Upper lobe of left lung (tissue), 4 donors: ENCODE data around the gene NKX6-2.

Experiments
- EP300 ChIP-seq, 4 donors: sonication (generic); formaldehyde crosslinking; IDR thresholded peaks; one replicate each; pipeline ENCODE4 v1.5.1; 2017; ENCODE audit warnings: antibody characterized with exemption in 4 of 4, control low read depth in 2 of 4
- POLR2A ChIP-seq, 4 donors: fragments of 450-650 bp; IDR thresholded peaks; one replicate each; pipeline ENCODE4 v1.5.1; 2016 to 2017; ENCODE audit warnings: antibody characterized with exemption in 4 of 4, mild to moderate bottlenecking in 2 of 4
- POLR2AphosphoS5 ChIP-seq, 2 donors: sonication (generic); formaldehyde crosslinking; IDR thresholded peaks; one replicate each; pipeline ENCODE4 v1.5.1; 2017; ENCODE audit warnings: antibody characterized with exemption in 2 of 2

GRCh38 chr10:132737390-132738048, 48.4 kb downstream of the NKX6-2 start:
- TF ChIP-seq POLR2A (IDR thresholded peaks at IDR 0.05) (no peak), EP300 (IDR thresholded peaks at IDR 0.05) (no peak), POLR2AphosphoS5 (IDR thresholded peaks at IDR 0.05) (no peak)
